Muscle layer of duodenum (tissue), 2 donors: Measurements from ENCODE around the gene CYTH2.
"Not testable (repeated sequence)": the region's sequence is repeated elsewhere in the genome, so short reads cannot be mapped to it uniquely, and the experiment has no call there.

Experiments
- H3K27ac ChIP-seq: one replicate; pipeline ENCODE4 v1.7.0; 2013; ENCODE audit warnings: mild to moderate bottlenecking, low read length
- H3K27me3 ChIP-seq: one replicate; pipeline ENCODE4 v1.7.0; 2013; ENCODE audit warnings: low read depth, mild to moderate bottlenecking, control low read depth, low read length
- H3K36me3 ChIP-seq, 2 donors: one replicate each; pipeline ENCODE4 v1.7.0; 2013; ENCODE audit warnings: low read length in 2 of 2, control low read depth in 1 of 2, mild to moderate bottlenecking in 1 of 2; ENCODE audit not compliant: insufficient read depth in 2 of 2, control insufficient read depth in 1 of 2
- H3K4me1 ChIP-seq, 2 donors: one replicate each; pipeline ENCODE4 v1.7.0; 2013; ENCODE audit warnings: low read length in 2 of 2, mild to moderate bottlenecking in 2 of 2, control low read depth in 1 of 2, moderate library complexity in 1 of 2; ENCODE audit not compliant: insufficient read depth in 2 of 2, control insufficient read depth in 1 of 2
- H3K4me3 ChIP-seq, 2 donors: one replicate each; pipeline ENCODE4 v1.7.0; 2013; ENCODE audit warnings: low read length in 2 of 2, low read depth in 1 of 2, mild to moderate bottlenecking in 1 of 2
- H3K9me3 ChIP-seq, 2 donors: one replicate each; pipeline ENCODE4 v1.7.0; 2013; ENCODE audit warnings: low read length in 2 of 2, control low read depth in 1 of 2, mild to moderate bottlenecking in 1 of 2; ENCODE audit not compliant: control insufficient read depth in 1 of 2
- donor health status: healthy.

CYTH2 gene

GRCh38 chr19:48478339-48479256, 9.4 kb downstream of the CYTH2 start:
- Histone ChIP-seq H3K4me3 (no peak overlapping the region), H3K27ac (no peak overlapping the region), H3K4me1 (peaks cover 0 to 19% of the 10 kb centered on the region in 2 donors), H3K9me3 (no peaks in the 10 kb centered on the region), H3K27me3 (no peaks in the 10 kb centered on the region), H3K36me3 (peaks cover 23 to 46% of the 10 kb centered on the region in 2 donors)

GRCh38 chr19:48479686-48480085, 10.5 kb downstream of the CYTH2 start:
- Histone ChIP-seq H3K4me1 (peaks cover 0 to 19% of the 10 kb centered on the region in 2 donors), H3K27ac (peak overlapping the region; percentile 68), H3K4me3 (peak overlapping the region in 1 of 2 donors; percentile 47), H3K27me3 (no peaks in the 10 kb centered on the region), H3K9me3 (no peaks in the 10 kb centered on the region), H3K36me3 (peaks cover 12 to 36% of the 10 kb centered on the region in 2 donors)

- H3K36me3 ChIP-seq: peaks cover 7 to 31% of the 10 kb centered on the region in 2 donors
- H3K4me3 ChIP-seq: peak overlapping the region; percentile 47 to 71
- peak overlapping the region; percentile 68 for H3K27ac ChIP-seq
- H3K4me1 ChIP-seq: peaks cover 0 to 19% of the 10 kb centered on the region in 2 donors
- H3K9me3 ChIP-seq: no peaks in the 10 kb centered on the region
- H3K27me3 ChIP-seq: no peaks in the 10 kb centered on the region
Measured at GRCh38 chr19:48480183-48480557, 11.0 kb downstream of the CYTH2 start.

DNA sequence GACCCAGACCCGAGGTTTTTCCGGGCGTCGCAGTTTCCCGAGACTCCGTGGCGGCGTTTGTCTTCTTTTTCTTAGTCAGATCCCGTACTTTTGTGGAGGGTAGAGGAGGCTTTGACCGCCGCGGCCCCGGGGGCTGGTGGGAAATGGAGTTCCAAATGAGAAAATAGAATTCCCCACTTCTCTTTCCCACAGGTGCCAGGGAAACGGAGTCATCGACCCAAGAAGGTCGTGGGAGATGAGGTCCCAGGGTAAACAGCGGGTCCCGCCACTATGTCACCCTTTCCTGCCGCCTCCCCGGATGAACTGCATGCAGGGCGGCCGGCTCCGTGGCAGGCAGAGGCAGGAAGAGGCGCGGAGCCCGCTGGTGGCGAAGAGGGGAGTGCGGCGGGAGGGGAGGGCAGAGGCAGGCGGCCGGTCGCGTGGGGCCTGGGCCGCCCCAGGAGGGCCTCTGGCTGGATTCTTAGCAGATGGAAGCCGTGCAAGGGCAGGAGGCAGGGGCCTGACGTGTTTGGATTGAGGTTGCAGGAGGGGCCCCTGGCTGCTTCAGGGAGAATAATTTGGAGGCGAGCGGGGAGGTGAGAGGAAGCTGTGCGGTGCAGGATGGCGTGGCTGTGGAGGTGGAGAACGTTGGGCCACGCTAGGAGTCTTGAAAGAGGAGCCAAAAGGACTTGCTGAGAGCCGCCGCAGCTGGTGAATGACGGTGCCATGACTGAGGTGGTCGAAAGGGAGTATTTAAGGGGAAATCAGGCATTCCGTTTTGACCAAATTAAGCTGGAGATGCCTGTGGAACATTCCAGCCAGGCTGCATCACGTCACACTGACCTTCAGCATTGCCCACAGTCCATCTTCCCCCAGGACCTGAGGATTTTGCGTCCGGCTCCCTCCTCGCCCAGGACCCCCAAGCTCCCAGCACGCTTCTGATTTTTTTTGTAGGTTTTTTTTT, 11.7 kb downstream of the CYTH2 start:
- H3K4me3 ChIP-seq: peak overlapping the region; percentile 47 to 71
- H3K36me3 ChIP-seq: peaks cover under 1 to 24% of the 10 kb centered on the region in 2 donors
- H3K27me3 ChIP-seq: no peaks in the 10 kb centered on the region
- peak overlapping the region; percentile 68 for H3K27ac ChIP-seq
- no peaks in the 10 kb centered on the region for H3K9me3 ChIP-seq
- peaks cover 0 to 19% of the 10 kb centered on the region in 2 donors for H3K4me1 ChIP-seq

DNA sequence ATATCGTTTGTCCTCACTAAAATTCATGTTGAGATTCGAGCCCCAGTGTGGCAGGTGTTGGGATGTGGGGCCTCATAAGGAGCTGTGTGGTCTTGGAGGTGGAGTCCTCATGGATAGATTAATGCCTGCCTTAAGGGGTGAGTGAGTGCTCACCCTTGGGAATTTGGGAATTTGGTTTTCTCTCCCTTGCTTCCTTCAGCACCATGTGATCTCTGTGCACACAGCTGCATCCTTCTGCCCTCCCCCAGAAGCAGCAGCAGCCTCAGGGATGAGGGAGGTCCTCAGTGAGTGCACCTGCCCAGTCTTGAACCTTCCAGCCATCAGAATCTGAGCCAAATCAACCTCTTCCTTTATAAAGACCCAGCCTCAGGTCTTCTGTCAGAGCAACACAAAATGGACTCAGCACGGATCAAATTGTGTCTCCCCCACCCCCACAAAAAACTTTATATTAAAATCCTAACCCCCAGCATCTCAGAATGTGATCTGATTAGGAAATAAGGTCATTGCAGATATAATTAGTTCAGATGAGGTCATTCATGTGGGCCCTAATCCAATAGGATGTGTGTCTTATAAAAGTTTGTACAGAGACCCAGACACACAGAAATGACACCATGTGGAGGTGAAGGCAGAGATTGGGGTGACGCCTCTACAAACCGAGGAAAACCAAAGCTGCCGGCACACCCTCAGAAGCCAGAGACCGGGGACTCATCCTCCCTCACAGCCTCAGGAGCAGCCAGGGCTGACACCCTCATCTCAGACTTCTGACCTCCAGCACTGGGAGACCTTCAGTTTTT, 12.9 kb downstream of the CYTH2 start:
- Histone ChIP-seq H3K27me3 (no peaks in the 10 kb centered on the region), H3K36me3 (peaks cover 0 to 14% of the 10 kb centered on the region in 2 donors), H3K4me3 (no peak overlapping the region), H3K4me1 (peaks cover 0 to 19% of the 10 kb centered on the region in 2 donors), H3K9me3 (no peaks in the 10 kb centered on the region), H3K27ac (no peak overlapping the region)

DNA sequence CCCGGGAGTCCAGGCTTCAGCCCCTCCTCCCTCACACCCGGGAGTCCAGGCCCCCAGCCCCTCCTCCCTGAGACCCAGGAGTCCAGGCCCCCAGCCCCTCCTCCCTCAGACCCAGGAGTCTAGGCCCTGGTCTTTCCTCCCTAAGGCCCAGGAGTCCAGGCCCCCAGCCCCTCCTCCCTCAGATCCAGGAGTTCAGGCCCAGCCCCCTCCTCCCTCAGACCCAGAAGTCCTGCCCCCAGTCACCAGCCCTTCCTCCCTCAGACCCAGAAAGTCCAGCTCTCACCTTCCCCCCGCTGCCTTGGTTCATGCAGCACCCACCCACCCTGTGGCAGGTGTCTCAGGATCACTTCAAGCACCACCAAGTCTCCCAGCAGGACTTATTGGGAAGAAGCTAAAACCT, 14.1 kb downstream of the CYTH2 start:
- no peak overlapping the region for H3K4me3 ChIP-seq
- no peak overlapping the region for H3K27ac ChIP-seq
- no peaks in the 10 kb centered on the region for H3K27me3 ChIP-seq
- peaks cover 0 to 2% of the 10 kb centered on the region in 2 donors for H3K36me3 ChIP-seq
- no peaks in the 10 kb centered on the region for H3K9me3 ChIP-seq
- H3K4me1 ChIP-seq: peaks cover 4 to 19% of the 10 kb centered on the region in 2 donors

- Histone ChIP-seq H3K4me1 (peaks cover 4 to 19% of the 10 kb centered on the region in 2 donors), H3K9me3 (no peaks in the 10 kb centered on the region), H3K36me3 (no peaks in the 10 kb centered on the region), H3K27ac (no peak overlapping the region), H3K4me3 (no peak overlapping the region), H3K27me3 (no peaks in the 10 kb centered on the region)
Measured at GRCh38 chr19:48484247-48484893, 15.2 kb downstream of the CYTH2 start.

- no peaks in the 10 kb centered on the region for H3K27me3 ChIP-seq
- no peak overlapping the region for H3K27ac ChIP-seq
- no peaks in the 10 kb centered on the region for H3K9me3 ChIP-seq
- peaks cover 4 to 19% of the 10 kb centered on the region in 2 donors for H3K4me1 ChIP-seq
- H3K4me3 ChIP-seq: no peak overlapping the region
- no peaks in the 10 kb centered on the region for H3K36me3 ChIP-seq
Measured at GRCh38 chr19:48484931-48485612, 15.9 kb downstream of the CYTH2 start.

- H3K4me3 ChIP-seq, H3K9me3 ChIP-seq, H3K27me3 ChIP-seq, H3K36me3 ChIP-seq, H3K27ac ChIP-seq: not testable (repeated sequence)
- H3K4me1 ChIP-seq: peaks cover 4 to 16% of the 10 kb centered on the region in 2 donors
Measured at GRCh38 chr19:48486706-48487105, 17.5 kb downstream of the CYTH2 start.

DNA sequence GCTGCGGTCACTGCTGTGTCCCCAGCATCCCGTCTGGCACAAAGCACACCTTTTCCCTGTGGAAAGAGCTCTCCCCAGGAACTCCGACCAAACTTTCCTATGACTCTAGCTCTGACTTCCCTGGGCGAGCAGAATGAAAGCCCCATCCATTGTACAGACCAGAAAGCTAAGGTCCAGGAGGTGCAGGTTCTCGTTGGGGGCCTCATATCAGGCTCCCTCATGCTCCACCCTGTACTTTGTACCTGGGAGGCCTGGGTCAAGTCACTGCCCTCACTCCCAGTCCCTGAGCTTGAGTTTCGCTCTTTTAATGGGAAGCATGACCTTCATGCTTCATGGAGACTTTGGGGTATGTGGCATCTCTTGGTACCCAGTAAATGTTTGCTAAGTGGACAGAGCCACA, 18.4 kb downstream of the CYTH2 start:
- H3K9me3 ChIP-seq: no peaks in the 10 kb centered on the region
- peaks cover 5% of the 10 kb centered on the region for H3K27me3 ChIP-seq
- H3K27ac ChIP-seq: peak overlapping the region; percentile 45
- H3K4me3 ChIP-seq: no peak overlapping the region
- H3K4me1 ChIP-seq: peaks cover 4 to 8% of the 10 kb centered on the region in 2 donors
- H3K36me3 ChIP-seq: no peaks in the 10 kb centered on the region
